Measurements from ENCODE around the gene IL18RAP. TPM values are rescaled to one million over a fixed set of nuclear protein-coding genes. Genes with fewer than 3 reads are reported as not detected.

The IL18RAP gene
- polyA plus RNA-seq, 1 donor from 2014 or later, result not detected

- H4K20me1 ChIP-seq (ENCODE audit: insufficient read depth), result no peaks in the 10 kb centered on the region
- no peaks in the 10 kb centered on the region for H3K36me3 ChIP-seq (ENCODE audit: insufficient read depth, low read length)
- no peak overlapping the region for H3K27ac ChIP-seq (ENCODE audit: low read length)
- TF ChIP-seq CTCF (IDR thresholded peaks at IDR 0.05; ENCODE audit: poor library complexity, severe bottlenecking) (no peak), EZH2 (IDR thresholded peaks at IDR 0.05; ENCODE audit: borderline replicate concordance, insufficient read depth, low read length, poor library complexity, severe bottlenecking) (no peak), TAF1 (IDR thresholded peaks at IDR 0.05; ENCODE audit: low read depth) (no peak), REST (IDR thresholded peaks at IDR 0.05; ENCODE audit: borderline replicate concordance) (no peak), RAD21 (conservative IDR thresholded peaks at IDR 0.05) (no peak), SMC3 (conservative IDR thresholded peaks at IDR 0.05; ENCODE audit: poor library complexity) (no peak)
- H3F3A ChIP-seq (ENCODE audit: insufficient read depth, low read length, poor library complexity, severe bottlenecking), result no peaks in the 10 kb centered on the region
- H3K4me3 ChIP-seq (ENCODE audit: low read length), result no peak overlapping the region
- H3K79me2 ChIP-seq (replicated peaks; ENCODE audit: insufficient read depth, low read length), result no peaks in the 10 kb centered on the region
- H3K9me2 ChIP-seq (ENCODE audit: insufficient read depth, low read length), result no peaks in the 10 kb centered on the region
- no peak overlapping the region for H3K4me2 ChIP-seq (ENCODE audit: low read length)
- H2AFZ ChIP-seq (ENCODE audit: low read depth, low read length), result no peak overlapping the region
- no peak overlapping the region for H3K9ac ChIP-seq (ENCODE audit: low read length)
- H3K9me3 ChIP-seq (ENCODE audit: low read length), result no peaks in the 10 kb centered on the region
- no peaks in the 10 kb centered on the region for H3K27me3 ChIP-seq (ENCODE audit: insufficient read depth, low read depth, low read length)
These were observed 21.1 kb upstream of the IL18RAP start for GRCh38 chr2:102401865-102402264.

- H3K9ac ChIP-seq (ENCODE audit: low read length), result no peak overlapping the region
- H3F3A ChIP-seq (ENCODE audit: insufficient read depth, low read length, poor library complexity, severe bottlenecking), result no peaks in the 10 kb centered on the region
- no peak overlapping the region for H2AFZ ChIP-seq (ENCODE audit: low read depth, low read length)
- no peaks in the 10 kb centered on the region for H3K9me2 ChIP-seq (ENCODE audit: insufficient read depth, low read length)
- H3K27me3 ChIP-seq (ENCODE audit: insufficient read depth, low read depth, low read length), result no peaks in the 10 kb centered on the region
- TF ChIP-seq RAD21 (conservative IDR thresholded peaks at IDR 0.05), result no peak
- TF ChIP-seq SMC3 (conservative IDR thresholded peaks at IDR 0.05; ENCODE audit: poor library complexity), result no peak
- TF ChIP-seq REST (IDR thresholded peaks at IDR 0.05; ENCODE audit: borderline replicate concordance), result no peak
- no peak for TF ChIP-seq CTCF (IDR thresholded peaks at IDR 0.05; ENCODE audit: poor library complexity, severe bottlenecking)
- no peak for TF ChIP-seq EP300 (conservative IDR thresholded peaks at IDR 0.05; ENCODE audit: poor library complexity, severe bottlenecking)
- no peak for TF ChIP-seq MXI1 (conservative IDR thresholded peaks at IDR 0.05; ENCODE audit: poor library complexity, severe bottlenecking)
- TF ChIP-seq POLR2AphosphoS5 (IDR thresholded peaks at IDR 0.05), result no peak
- TF ChIP-seq TAF1 (IDR thresholded peaks at IDR 0.05; ENCODE audit: low read depth), result no peak
- TF ChIP-seq EZH2 (IDR thresholded peaks at IDR 0.05; ENCODE audit: borderline replicate concordance, insufficient read depth, low read length, poor library complexity, severe bottlenecking), result no peak
- no peaks in the 10 kb centered on the region for H4K20me1 ChIP-seq (ENCODE audit: insufficient read depth)
- no peak overlapping the region for H3K27ac ChIP-seq (ENCODE audit: low read length)
- no peak overlapping the region for H3K4me3 ChIP-seq (ENCODE audit: low read length)
- H3K79me2 ChIP-seq (replicated peaks; ENCODE audit: insufficient read depth, low read length), result no peaks in the 10 kb centered on the region
- no peaks in the 10 kb centered on the region for H3K36me3 ChIP-seq (ENCODE audit: insufficient read depth, low read length)
- H3K4me2 ChIP-seq (ENCODE audit: low read length), result no peak overlapping the region
- peaks cover 2% of the 10 kb centered on the region for H3K9me3 ChIP-seq (ENCODE audit: low read length)
These were observed 12.0 kb upstream of the IL18RAP start for GRCh38 chr2:102410952-102411351.

Measured in neural cell (in vitro differentiated cells).